CD14-positive monocyte (primary cell): Measurements from ENCODE around the gene KDM1B. TPM values are rescaled to one million over a fixed set of nuclear protein-coding genes. Genes with fewer than 3 reads are reported as not detected.

Source experiments
- DNase-seq, 3 donors: peaks; one replicate each; pipeline ENCODE4 v3.0.0-alpha.2; 2011 to 2022
- H2AFZ ChIP-seq: 2 replicates; pipeline ENCODE4 v1.6.0; 2012; ENCODE audit warnings: mild to moderate bottlenecking, low read depth, low read length, inconsistent platforms; ENCODE audit not compliant: insufficient read depth, poor library complexity, severe bottlenecking
- H3K27ac ChIP-seq, 2 donors: 1 replicate in 1 of 2; 2 replicates in 1 of 2; pipeline ENCODE4 v1.5.1; 2012 to 2013; ENCODE audit warnings: low read length in 2 of 2, control low read depth in 1 of 2, inconsistent platforms in 1 of 2, low read depth in 1 of 2, mild to moderate bottlenecking in 1 of 2
- H3K27me3 ChIP-seq, 2 donors: one replicate each; pipeline versions ENCODE4 v1.6.0 to v1.6.1; 2011 to 2013; ENCODE audit warnings: low read length in 2 of 2; ENCODE audit not compliant: control insufficient read depth in 2 of 2, insufficient read depth in 2 of 2
- H3K36me3 ChIP-seq, 2 donors: replicated peaks in 1 of 2; 1 replicate in 1 of 2; 2 replicates in 1 of 2; pipeline versions ENCODE4 v1.5.1 to v1.6.1; 2012 to 2013; ENCODE audit warnings: low read length in 2 of 2, control low read depth in 1 of 2, inconsistent platforms in 1 of 2, mild to moderate bottlenecking in 1 of 2; ENCODE audit not compliant: insufficient read depth in 2 of 2, control insufficient read depth in 1 of 2
- H3K4me1 ChIP-seq, 2 donors: 1 replicate in 1 of 2; 2 replicates in 1 of 2; pipeline versions ENCODE4 v1.5.1 to v1.6.1; 2012 to 2013; ENCODE audit warnings: low read length in 2 of 2, control low read depth in 1 of 2, inconsistent platforms in 1 of 2, mild to moderate bottlenecking in 1 of 2, moderate library complexity in 1 of 2; ENCODE audit not compliant: insufficient read depth in 2 of 2, control insufficient read depth in 1 of 2
- H3K4me2 ChIP-seq: replicated peaks from 2 replicates; pipeline ENCODE3; 2012; ENCODE audit warnings: low read length, moderate library complexity, mild to moderate bottlenecking; ENCODE audit not compliant: poor library complexity, severe bottlenecking; ENCODE audit errors: extremely low read depth
- H3K4me3 ChIP-seq, 3 experiments: fragments of 200-600 bp in 1 of 3; sonication (generic) in 1 of 3; replicated peaks in 1 of 3; 1 replicate in 2 of 3; 2 replicates in 1 of 3; pipeline ENCODE4 v1.5.1; 2011 to 2013; ENCODE audit warnings: low read length in 3 of 3, mild to moderate bottlenecking in 3 of 3, control low read depth in 2 of 3, low read depth in 2 of 3, inconsistent platforms in 1 of 3, moderate library complexity in 1 of 3
- H3K79me2 ChIP-seq: 2 replicates; pipeline ENCODE4 v1.6.0; 2012; ENCODE audit warnings: mild to moderate bottlenecking, control low read depth, inconsistent platforms, low read length, moderate library complexity; ENCODE audit not compliant: insufficient read depth
- H3K9ac ChIP-seq: 2 replicates; pipeline ENCODE4 v1.6.0; 2017; ENCODE audit warnings: low read length, mild to moderate bottlenecking; ENCODE audit not compliant: insufficient read depth, poor library complexity, severe bottlenecking
- H3K9me3 ChIP-seq, 2 donors: replicated peaks in 1 of 2; 1 replicate in 1 of 2; 2 replicates in 1 of 2; pipeline versions ENCODE4 v1.5.1 to v1.6.1; 2012 to 2013; ENCODE audit warnings: low read length in 2 of 2, control low read depth in 1 of 2; ENCODE audit not compliant: control insufficient read depth in 1 of 2, insufficient read depth in 1 of 2
- H4K20me1 ChIP-seq: 2 replicates; pipeline ENCODE4 v1.6.0; 2012; ENCODE audit warnings: mild to moderate bottlenecking, low read length, control low read depth, moderate library complexity; ENCODE audit not compliant: insufficient read depth
- H3K27ac Mint-ChIP-seq, 7 donors: one replicate each; pipeline ENCODE4 v1.8.0; 2020; ENCODE audit warnings: mild to moderate bottlenecking in 7 of 7, mixed read lengths in 7 of 7, moderate library complexity in 6 of 7, inconsistent platforms in 2 of 7
- H3K27me3 Mint-ChIP-seq, 3 donors: one replicate each; pipeline ENCODE4 v1.8.0; 2021 to 2022; ENCODE audit warnings: low read depth in 3 of 3, mild to moderate bottlenecking in 3 of 3, mixed read lengths in 3 of 3, moderate library complexity in 3 of 3, inconsistent platforms in 1 of 3
- H3K36me3 Mint-ChIP-seq, 2 donors: one replicate each; pipeline ENCODE4 v1.8.0; 2020; ENCODE audit warnings: mixed read lengths in 2 of 2, inconsistent platforms in 1 of 2, mild to moderate bottlenecking in 1 of 2
- H3K4me1 Mint-ChIP-seq: one replicate; pipeline ENCODE4 v1.8.0; 2020; ENCODE audit warnings: mild to moderate bottlenecking, mixed read lengths
- H3K4me3 Mint-ChIP-seq, 2 donors: one replicate each; pipeline ENCODE4 v1.8.0; 2020; ENCODE audit warnings: mild to moderate bottlenecking in 2 of 2, mixed read lengths in 2 of 2, moderate library complexity in 1 of 2
- H3K9me3 Mint-ChIP-seq, 7 donors: one replicate each; pipeline ENCODE4 v1.8.0; 2020 to 2022; ENCODE audit warnings: mixed read lengths in 7 of 7, mild to moderate bottlenecking in 6 of 7, moderate library complexity in 6 of 7, inconsistent platforms in 2 of 7
- CTCF ChIP-seq: fragments of 200-600 bp; IDR thresholded peaks from one replicate; pipeline ENCODE4 v1.8.0; 2022; ENCODE audit warnings: antibody characterized with exemption, mild to moderate bottlenecking
- WGBS: methylation state at CpG from one replicate; pipeline ENCODE4 v1.1.5; 2013; ENCODE audit warnings: missing lambda C conversion rate; ENCODE audit not compliant: insufficient coverage; 5-methylcytosine and 5-hydroxymethylcytosine counted together
- intact Hi-C, 2 donors: fragments of 100-400 bp; cut with micrococcal nuclease; formaldehyde crosslinking; loops; one replicate each; pipeline versions ENCODE4 v1.15.0 to v1.15.1; 2023
- polyA plus RNA-seq, 3 donors: library from polyadenylated mRNA; depleted of rRNA in 1 of 3; unstranded in 2 of 3; stranded (reverse) in 1 of 3; fragments of 300-500 nt in 2 of 3; fragments of >200 nt in 1 of 3; fragmentation: Illumina TruSeq in 2 of 3; gene quantifications; 1 replicate in 2 of 3; 2 replicates in 1 of 3; pipeline ENCODE4 v1.2.3, GENCODE V29; 2012 to 2021

KDM1B gene
- polyA plus RNA-seq, 3 donors, result 4.4 to 50.8 (median 24.1) TPM

DNA sequence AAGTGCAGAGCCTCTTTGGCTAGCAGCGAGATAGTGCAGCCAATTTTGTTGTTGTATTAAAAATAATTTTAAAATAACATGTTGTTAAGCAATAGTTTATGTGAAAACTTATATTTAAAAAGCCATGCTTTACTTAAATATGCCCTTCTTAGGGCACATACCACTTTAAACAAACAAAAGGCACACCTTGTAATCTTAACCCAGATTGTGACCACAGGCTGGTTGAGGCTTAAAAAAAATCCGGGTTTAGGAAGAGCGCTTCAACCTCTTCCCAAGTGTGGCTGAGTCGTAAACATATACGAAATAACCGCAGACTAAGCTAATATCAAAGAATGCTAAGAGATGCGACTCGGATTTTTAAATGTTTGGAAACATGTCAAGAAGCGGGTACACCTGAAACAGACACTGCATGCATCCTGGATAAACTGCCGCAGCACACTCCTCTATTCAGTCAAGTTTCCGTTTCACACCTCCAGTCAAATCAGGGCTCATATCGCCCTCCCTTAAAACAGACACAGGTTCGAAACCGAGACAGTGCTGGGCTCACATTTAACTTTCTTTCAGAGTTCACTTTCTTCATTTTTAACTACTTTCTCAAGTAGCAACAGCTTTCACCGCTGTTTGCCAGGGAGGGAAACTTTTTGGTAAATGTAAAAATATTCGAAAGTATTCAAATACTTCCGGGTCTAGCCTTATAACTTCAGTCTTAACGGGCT lies 107.6 kb downstream of the KDM1B start:
- peaks cover 46% of the 10 kb centered on the region for H3K4me1 Mint-ChIP-seq
- DNase-seq, result no peak
- Histone ChIP-seq H3K4me2 (peak overlapping the region; percentile 89), H3K4me3 (peak overlapping the region; percentile 58 to 87 (median 81)), H3K36me3 (peaks cover 5 to 10% of the 10 kb centered on the region in 2 donors), H3K27ac (peak overlapping the region in 1 of 2 donors; percentile 88), H3K4me1 (peaks cover 41 to 44% of the 10 kb centered on the region in 2 donors), H4K20me1 (peaks cover 50% of the 10 kb centered on the region), H3K27me3 (no peaks in the 10 kb centered on the region), H3K9ac (peak overlapping the region; percentile 83), H3K79me2 (peaks cover 71% of the 10 kb centered on the region), H2AFZ (peak overlapping the region; percentile 84), H3K9me3 (peaks cover 0 to 6% of the 10 kb centered on the region in 2 donors)
- WGBS, result 1% methylated on average over 11 of the region's 18 CpGs
- intact Hi-C loops, result loop anchor here (5.0 to 10.0 kb wide), 5 partner anchors 62 to 239 kb away; partner anchors contain the start of genes KDM1B (in 2 of the 2), TPMT (in 2 of the 2) and RNF144B (in 1 of the 2)
- peak overlapping the region; percentile 94 to 96 for H3K4me3 Mint-ChIP-seq
- H3K27ac Mint-ChIP-seq, result peak overlapping the region; percentile 87 to 97 (median 95)
- TF ChIP-seq CTCF, result no peak
- no peaks in the 10 kb centered on the region for H3K27me3 Mint-ChIP-seq
- peaks cover 0 to 8% (median 3%) of the 10 kb centered on the region in 7 donors for H3K9me3 Mint-ChIP-seq
- H3K36me3 Mint-ChIP-seq, result peaks cover 14 to 22% of the 10 kb centered on the region in 2 donors

- Histone ChIP-seq H3K27me3 (no peaks in the 10 kb centered on the region), H3K9me3 (peaks cover 0 to 6% of the 10 kb centered on the region in 2 donors), H3K4me2 (peak overlapping the region; percentile 89), H2AFZ (peak overlapping the region; percentile 84), H3K9ac (peak overlapping the region; percentile 83), H3K79me2 (peaks cover 63% of the 10 kb centered on the region), H3K4me1 (peaks cover 41 to 44% of the 10 kb centered on the region in 2 donors), H3K27ac (peak overlapping the region; percentile 73 to 88), H3K36me3 (peaks cover 0 to 4% of the 10 kb centered on the region in 2 donors), H3K4me3 (peak overlapping the region; percentile 58 to 87 (median 81)), H4K20me1 (peaks cover 42% of the 10 kb centered on the region)
- TF ChIP-seq CTCF, result no peak
- Mint-ChIP-seq H3K4me1 (peaks cover 46% of the 10 kb centered on the region), H3K4me3 (peak overlapping the region; percentile 94 to 96), H3K27ac (peak overlapping the region; percentile 87 to 97 (median 95)), H3K27me3 (no peaks in the 10 kb centered on the region), H3K36me3 (peaks cover 9 to 16% of the 10 kb centered on the region in 2 donors), H3K9me3 (peaks cover 0 to 8% (median 3%) of the 10 kb centered on the region in 7 donors)
- peak in 1 of 3 donors; percentile 28 for DNase-seq
- intact Hi-C loops, result loop anchor here (5.0 to 10.0 kb wide), 5 partner anchors 61 to 239 kb away; partner anchors contain the start of genes KDM1B (in 2 of the 2), TPMT (in 2 of the 2) and RNF144B (in 1 of the 2)
- under 1% methylated on average over 45 of the region's 50 CpGs for WGBS
These were observed 108.4 kb downstream of the KDM1B start for GRCh38 chr6:18263418-18264218.
